GM12864 (cell line): ENCODE results near the gene PKP3.
"Not testable (repeated sequence)": the region's sequence is repeated elsewhere in the genome, so short reads cannot be mapped to it uniquely, and the experiment has no call there.

Experiments
- DNase-seq: peaks from one replicate; pipeline ENCODE4 v3.0.0-alpha.2; 2011; ENCODE audit warnings: low read depth
- H3K4me3 ChIP-seq: 2 replicates; pipeline ENCODE4 v1.5.1; 2011; ENCODE audit warnings: mild to moderate bottlenecking, low read depth, low read length, control low read depth
- TF ChIP-seq, protein P1 (sequence below): IDR thresholded peaks from 2 replicates; pipeline ENCODE4 v1.5.1; 2011; ENCODE audit warnings: low read depth, mild to moderate bottlenecking, moderate library complexity, low read length, control low read depth, inconsistent platforms; ENCODE audit errors: missing control alignments

The PKP3 gene

DNA sequence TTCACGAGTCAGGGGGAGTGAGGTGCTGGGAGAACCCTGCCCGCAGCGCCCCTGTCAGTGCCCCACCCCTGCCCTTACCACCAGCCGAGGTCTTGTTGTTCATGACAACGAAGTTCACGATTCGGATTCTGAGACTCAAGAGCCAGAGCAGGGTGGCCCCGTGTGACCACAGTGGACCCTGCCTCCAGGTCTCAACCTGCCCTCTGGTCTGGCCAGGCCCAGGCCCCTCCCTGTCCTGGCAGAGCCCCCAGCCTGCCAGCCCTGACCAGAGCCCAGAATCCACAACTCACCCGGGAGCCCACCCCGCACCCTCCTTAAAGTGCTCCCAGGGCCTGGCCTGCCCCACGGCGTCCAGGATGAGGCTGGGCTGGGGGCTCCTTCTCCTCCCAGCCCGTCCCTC lies 37.9 kb downstream of the PKP3 start:
- no peak for DNase-seq
- H3K4me3 ChIP-seq = no peak overlapping the region
- TF ChIP-seq, protein P1, sequence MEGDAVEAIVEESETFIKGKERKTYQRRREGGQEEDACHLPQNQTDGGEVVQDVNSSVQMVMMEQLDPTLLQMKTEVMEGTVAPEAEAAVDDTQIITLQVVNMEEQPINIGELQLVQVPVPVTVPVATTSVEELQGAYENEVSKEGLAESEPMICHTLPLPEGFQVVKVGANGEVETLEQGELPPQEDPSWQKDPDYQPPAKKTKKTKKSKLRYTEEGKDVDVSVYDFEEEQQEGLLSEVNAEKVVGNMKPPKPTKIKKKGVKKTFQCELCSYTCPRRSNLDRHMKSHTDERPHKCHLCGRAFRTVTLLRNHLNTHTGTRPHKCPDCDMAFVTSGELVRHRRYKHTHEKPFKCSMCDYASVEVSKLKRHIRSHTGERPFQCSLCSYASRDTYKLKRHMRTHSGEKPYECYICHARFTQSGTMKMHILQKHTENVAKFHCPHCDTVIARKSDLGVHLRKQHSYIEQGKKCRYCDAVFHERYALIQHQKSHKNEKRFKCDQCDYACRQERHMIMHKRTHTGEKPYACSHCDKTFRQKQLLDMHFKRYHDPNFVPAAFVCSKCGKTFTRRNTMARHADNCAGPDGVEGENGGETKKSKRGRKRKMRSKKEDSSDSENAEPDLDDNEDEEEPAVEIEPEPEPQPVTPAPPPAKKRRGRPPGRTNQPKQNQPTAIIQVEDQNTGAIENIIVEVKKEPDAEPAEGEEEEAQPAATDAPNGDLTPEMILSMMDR = no peak

DNA sequence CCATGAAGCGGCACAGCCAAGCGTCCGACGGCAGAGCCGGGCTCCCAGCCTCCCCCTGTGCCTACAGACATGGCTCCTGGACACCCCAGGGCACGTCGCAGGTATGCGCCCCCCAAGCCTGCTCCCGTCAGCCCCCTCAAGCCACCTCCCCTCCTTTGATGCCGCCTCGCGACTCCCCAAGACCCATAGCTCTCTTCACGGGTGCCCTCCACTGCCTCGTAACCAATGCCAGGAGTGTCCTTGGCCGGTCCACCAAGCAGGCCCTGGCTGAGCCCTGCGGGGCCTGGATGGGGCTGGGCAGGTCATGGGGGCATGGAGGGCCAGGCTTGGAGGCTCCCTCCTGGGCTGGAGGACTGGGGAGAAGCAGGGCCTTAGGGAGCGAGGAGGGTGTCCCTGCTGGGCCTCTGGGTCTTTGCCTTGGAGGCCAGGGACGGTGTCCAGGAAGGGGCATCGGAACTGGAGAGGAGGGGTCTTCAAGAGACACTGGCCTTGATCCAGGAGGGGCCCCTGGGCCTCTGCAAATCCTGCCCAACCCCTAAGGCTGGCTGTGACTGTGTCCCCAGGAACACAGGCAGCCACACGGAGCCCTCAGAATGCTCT lies 38.6 kb downstream of the PKP3 start:
- no peak overlapping the region for H3K4me3 ChIP-seq
- TF ChIP-seq, protein P1 = no peak
- DNase-seq = no peak

DNA sequence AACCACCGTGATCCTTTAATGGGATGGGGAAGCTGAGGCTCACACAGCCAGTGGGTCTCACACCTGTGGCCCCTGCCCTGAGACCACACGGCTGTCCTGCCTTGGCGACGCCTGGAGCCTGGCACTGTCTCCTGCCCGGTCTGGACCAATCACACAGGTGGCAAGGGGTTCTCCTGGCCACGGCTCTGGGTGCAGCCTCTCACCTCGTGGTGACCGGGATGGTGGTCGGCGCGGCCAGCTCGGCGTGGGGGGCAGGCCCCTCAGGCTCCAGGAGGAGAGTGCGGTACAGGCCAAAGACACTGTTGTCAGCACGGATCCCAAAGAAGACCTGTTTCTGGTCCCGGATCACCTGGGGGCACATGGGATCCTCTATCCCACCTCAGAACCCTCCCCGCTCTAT lies 39.1 kb downstream of the PKP3 start:
- H3K4me3 ChIP-seq = no peak overlapping the region
- TF ChIP-seq, protein P1 = no peak
- DNase-seq = no peak

DNA sequence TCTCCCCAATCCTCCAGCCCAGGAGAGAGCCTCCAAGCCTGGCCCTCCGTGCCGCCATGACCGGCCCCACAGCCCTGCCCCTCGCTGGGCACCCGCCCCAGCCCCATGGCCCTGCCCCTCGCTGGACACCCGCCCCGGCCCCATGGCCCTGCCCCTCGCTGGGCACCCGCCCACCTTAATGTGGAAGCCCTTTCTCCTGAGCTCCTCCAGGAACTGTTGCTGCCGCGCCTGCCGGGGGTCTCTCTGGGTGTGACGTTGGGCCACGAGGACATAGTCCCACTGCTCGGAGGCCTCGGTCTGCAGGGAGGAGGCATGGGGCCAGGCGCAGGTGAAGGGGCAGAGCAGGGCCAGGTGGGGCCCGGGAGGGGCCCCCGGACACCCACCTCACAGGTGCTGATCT lies 39.6 kb downstream of the PKP3 start:
- TF ChIP-seq, protein P1 = no peak
- H3K4me3 ChIP-seq = no peak overlapping the region
- DNase-seq = no peak

DNA sequence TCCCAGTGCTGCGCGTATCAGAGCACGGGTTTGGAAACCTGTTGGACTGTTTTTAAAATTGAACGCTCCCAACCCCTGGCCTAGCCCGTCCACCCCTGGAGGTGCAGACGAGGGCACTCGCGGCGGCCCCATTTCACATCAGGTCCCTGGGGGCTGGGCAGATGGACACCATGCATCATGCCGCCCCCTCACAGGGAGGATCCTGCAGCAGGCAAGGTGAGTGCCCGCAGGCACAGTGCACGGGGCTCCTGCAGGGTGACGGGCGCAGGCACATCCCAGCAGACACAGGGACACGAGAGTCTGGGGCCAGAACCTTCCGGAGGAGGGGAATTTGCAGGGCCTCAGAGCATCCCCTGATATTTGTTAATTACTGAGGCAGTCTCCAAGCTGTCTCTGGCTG lies 40.5 kb downstream of the PKP3 start:
- TF ChIP-seq, protein P1 = no peak
- H3K4me3 ChIP-seq = no peak overlapping the region
- DNase-seq = no peak

DNA sequence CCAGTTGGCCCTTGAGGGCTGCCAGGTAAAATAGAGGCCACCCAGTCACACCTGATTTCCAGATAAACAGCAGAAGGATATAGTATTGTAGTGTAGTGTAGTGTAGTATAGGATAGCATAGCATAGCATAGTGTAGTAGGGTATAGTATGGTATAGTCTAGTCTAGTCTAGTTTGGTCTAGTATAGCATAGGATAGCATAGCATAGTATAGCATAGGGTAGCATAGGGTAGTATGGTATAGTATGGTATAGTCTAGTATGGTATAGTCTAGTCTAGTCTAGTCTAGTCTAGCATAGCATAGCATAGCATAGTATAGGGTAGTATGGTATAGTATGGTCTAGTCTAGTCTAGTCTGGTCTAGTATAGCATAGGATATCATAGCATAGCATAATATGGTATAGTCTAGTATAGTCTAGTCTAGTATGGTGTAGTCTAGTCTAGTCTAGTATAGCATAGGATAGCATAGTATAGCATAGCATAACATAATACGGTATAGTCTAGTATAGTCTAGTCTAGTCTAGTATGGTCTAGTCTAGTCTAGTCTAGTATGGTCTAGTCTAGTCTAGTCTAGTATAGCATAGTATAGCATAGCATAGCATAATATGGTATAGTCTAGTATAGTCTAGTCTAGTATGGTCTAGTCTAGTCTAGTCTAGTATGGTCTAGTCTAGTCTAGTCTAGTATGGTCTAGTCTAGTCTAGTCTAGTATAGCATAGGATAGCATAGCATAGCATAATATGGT lies 41.2 kb downstream of the PKP3 start:
- not testable (repeated sequence) for H3K4me3 ChIP-seq, DNase-seq

DNA sequence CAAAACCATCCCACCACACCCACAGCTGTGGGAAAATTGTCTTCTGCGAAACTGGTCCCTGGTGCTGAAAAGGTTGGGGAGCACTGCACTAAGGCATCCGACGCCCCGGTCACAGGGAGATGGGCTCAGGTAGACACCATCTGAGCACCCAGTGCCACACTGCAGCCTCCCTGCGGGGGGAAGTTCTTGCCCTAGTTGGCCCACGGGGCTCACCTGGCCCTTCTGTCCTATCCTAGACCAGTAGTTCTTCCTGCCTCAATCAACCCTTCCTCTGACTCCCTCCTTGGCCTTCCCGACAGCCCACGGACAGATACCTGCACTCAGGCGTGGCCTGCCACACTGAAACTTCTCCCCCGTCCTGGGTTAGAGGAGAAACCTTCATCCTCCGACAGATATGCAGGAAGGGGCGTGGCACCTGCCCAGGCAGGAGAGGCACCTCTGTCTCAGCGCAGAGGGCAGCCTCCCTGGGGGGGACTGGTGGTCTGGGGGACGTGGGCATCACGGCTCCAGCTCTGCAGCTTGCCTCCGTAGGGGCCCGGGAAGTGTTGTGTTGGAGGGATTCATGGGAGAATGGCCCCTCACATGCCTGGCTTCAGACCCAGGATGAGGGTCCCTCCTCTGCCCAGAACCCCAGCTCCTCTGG lies 43.3 kb downstream of the PKP3 start:
- H3K4me3 ChIP-seq = no peak overlapping the region
- TF ChIP-seq, protein P1 = no peak
- no peak for DNase-seq
